ENCODE data around the gene KIF20A.
"Not testable (repeated sequence)": the region's sequence is repeated elsewhere in the genome, so short reads cannot be mapped to it uniquely, and the experiment has no call there.

The KIF20A gene

DNA sequence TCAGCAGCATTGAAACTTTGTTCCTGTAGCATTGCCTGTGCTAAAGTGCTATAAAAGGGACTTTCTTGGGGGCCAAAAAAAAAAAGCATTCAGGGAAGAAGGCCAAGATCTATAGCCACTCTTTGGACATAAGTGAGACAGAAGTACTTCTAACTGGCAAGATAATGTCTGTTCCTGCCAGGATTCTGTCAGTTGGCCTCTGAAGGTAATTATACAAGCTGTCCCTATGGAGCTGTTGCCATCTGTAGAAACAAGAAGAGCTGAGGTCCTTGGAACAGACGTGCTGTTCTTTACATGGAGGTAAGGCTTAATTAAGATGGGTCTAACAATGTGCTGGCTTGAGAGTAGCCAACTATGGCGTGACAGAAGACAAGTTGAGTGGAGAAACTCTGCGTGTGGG, 9.7 kb downstream of the KIF20A start:
- no peak for DNase-seq

DNA sequence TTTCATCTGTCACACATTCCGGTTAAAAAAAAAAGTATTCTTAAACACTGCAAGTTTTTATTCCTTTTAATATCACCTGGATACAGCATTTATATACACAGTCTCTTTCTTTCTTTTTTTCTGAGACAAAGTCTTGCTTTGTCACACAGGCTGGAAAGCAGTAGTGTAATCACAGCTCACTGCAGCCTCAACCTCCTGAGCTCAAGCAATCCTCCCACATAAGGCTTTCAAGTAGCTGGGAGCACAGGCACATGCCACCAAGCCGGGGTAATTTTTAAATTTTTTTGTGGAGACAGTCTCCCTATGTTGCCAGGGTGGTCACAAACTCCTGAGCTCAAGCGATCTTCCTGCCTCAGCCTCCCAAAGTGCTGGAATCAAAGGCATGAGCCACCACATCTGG, 13.9 kb downstream of the KIF20A start:
- DNase-seq: no peak

DNA sequence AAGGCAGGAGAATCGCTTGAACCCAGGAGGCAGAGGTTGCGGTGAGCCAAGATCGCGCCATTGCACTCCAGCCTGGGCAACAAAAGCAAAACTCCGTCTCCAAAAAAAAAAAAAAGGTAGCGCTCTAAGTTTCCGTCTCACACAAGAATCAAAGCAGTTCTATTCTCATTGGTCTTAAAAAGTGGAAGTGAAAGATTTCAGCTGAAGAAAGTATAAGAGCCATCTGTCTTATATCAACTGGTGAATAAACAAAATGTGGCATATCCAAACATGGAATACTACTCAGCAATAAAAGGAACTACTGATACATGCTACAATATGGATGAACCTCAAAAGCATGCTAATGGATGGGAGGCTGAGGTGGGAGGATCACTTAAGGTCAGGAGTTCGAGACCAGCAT, 14.9 kb downstream of the KIF20A start:
- not testable (repeated sequence) for DNase-seq

DNA sequence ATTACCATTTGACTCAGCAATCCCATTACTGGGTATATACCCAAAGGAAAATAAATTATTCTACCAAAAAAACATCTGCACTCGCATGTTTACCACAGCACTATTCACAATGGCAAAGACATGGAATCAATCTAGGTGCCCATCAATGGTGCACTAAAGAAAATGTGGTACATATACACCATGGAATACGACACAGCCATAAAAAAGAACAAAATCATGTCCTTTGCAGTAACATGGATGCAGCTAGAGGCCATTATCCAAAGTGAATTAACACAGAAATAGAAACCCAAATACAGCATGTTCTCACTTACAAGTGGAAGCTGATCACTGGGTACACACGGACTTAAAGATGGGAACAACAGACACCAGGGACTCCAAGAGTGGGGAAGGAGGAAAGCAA, 32.1 kb downstream of the KIF20A start:
- DNase-seq: no peak

DNA sequence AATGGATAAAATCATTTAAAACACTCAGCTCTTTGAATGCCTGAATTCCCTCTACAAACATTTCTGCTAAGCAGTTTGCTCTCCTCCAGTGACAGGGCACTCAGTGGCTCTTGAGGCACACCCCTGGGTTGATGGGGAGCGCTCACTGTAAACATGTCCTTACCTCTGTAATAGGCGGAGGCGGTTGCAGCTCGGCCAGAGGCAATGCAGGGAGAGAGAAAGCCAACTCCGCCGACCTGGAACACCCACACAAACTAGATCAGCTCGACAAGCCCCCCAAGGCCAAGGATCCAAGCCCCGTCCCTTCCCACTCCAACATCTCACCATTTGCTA, 33.9 kb downstream of the KIF20A start:
- no peak for DNase-seq

DNA sequence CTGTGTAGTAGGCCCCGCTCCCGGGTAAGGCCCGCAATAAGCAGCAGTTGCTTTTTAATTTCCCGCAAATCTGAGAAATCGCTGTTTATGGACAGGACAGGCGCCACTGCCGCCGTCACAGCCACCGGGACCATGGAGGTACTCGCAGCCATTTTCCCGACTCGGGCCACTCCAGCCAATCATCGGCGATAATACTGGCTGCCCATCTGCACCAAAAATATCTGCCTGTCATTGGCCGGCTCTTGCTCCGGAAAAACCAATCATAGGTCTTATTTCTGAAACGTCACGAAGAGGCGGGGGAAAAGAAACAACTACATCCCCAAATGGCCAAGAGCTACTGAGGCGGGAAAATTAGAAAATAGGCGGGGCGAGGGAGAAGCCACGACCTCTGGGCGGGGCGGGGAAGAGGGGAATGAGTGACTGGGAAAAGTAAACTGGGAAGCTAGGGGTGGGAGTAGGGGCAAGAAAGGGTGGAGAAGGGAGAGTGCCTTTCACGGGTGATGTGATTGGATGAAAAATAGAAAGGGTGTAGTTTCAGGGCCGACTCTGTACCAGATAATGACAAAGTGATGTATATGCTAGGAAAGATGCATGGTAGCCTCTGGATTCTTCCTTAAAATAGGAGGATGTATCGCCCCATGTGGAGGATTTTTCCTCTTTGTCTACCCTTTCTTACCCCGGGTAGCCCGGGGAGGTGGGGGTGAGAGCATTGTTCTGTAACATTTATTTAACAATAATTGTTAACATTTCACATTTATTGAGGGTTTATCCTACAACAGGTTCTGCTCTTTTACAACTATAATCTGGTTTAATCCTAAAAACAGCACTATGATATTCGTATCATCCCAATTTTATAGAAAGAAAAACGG, 34.5 kb downstream of the KIF20A start, which contains the start of gene CDC23:
Gene CDC23 (minus strand): TSS at position 163 of the 869 bp plus-strand sequence. CDS start 11 bp downstream, at position 152.
- DNase-seq: peak; percentile 96

DNA sequence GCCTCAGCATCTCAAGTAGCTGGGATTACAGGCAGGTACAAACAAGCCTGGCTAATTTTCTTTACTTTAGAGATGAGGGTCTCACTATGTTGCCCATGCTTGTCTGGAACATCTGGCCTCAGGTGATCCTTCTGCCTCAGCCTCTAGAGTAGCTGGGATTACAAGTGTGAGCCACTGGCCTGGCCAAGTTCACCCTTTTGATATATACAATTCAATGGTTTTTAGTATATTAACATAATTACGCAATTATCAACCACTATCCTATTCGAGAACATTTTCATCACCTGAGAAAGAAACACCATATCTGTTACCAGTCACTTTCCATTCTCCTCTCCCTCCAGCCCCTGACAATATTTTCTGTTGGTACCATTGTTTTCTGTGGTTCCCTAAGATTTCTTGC, 37.9 kb downstream of the KIF20A start:
- no peak for DNase-seq

DNA sequence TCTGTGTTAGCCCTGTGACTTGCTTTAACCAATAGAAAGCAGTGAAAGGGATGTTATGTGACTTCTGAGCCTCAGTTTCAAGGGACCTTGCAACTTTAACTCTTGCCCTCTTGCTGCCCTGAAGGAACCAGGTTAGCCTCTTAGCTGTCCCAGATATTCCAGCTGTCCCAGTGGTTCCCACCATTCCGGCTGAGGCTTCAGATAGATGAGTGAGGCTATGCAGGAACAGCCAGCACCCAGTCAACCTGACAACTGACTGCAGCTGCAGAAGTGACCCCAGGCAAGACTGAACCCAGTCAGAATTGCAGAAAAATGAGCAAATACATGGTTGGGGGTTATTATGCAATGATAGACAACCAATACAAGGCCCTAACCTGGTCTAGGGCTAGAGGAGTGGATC, 44.6 kb downstream of the KIF20A start:
- DNase-seq: no peak

DNA sequence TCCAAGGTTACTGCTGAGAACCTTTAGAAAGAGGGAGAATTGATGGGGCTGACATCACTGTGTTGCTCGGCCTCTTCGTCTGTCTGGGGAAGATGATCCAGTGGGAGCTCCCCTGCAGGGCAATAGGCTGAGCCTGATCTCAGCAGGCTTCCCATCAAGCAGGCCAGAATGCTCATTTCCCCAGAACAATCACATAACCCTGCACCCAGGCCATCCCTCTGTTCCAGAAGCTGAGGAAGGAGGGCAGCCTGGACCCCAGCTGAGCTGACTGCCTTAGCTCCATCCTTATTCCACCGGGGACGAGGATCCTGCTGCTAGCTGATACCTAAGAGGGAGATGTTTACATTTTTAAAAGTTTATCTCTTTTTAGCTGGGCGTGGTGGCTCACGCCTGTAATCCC, 45.8 kb downstream of the KIF20A start:
- no peak for DNase-seq

DNA sequence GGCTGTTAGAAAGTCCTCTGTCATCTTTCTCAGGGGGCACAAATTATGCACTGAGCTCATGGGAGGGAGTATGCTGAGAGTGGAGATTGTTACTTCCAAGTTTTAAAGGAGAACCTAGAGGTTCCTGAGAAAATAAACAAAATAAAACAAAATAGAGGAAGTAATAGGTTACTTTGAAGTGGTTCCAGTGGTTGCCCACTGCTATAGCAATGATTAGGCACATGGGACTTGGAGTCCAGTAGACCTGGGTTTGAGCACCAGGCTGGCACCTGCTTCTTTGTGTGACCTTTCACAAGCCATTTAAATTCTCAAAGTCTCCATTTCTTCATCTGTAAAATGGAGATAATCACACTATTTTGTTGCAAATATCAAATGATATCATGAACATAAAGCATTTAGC, 48.0 kb downstream of the KIF20A start:
- DNase-seq: no peak

DNA sequence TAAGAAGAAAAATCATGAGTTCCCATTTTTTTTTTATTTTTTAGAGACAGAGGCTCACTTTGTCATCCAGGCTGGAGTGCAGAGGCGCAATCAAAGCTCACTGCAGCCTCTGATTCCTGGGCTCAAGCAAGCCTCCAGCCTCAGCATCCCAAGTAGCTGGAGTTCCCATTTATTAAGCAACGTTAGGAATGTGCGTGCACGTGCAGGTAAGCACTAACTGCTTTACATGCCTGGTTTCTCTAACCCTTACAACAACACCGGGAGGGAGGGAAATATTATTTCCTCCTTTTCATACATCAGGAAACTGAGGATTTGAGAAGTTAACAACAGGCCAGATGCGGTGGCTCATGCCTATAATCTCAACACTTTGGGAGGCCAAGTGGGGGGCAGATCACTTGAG, 50.5 kb downstream of the KIF20A start:
- no peak for DNase-seq

DNA sequence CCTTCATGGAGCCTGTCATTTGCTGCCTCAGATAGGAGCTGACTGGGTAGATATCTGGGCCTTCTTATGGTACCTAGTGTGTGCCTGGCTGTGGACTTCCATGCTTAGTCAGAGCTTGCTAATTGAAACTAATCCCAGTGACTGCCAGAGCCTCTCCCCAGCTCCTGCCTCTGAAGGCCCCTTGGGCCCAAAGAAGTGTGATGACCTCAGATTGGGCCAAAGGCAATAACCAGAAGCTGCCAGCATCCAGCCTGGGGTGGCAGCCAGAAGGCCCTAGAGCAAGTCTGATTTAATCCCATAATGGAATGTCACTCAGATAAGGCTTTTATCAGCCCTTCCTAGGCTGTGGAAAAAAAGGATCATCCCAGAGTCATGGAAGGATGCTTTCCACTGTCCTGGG, 51.3 kb downstream of the KIF20A start:
- no peak for DNase-seq

DNA sequence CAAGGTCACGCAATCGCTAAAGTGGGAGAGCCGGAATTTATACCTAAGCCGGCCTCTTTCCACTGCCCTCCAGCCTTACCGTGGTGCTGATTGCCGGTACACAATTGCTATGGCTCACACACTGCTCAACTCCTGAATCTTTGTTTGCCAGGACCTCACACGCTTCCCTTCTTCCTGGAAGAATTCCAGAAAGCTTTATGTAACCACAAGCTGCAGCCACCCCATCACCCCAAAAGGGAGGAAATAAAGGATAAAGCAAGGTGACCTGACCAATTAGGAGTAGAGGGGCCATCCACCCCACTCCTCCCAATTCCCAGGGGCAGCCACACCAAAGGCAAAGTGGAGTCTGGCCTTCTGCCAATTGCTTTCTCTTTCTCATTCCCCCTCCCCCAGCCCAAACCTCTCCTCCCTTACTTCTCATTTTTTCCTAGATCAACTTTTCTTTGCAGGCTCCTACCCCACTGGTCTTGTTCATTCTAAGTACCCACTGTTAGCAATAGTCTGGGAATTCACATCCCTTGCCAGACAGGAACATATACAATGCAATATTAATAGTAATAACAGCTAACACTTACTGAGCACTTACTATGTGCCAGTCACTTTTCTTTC, 52.2 kb downstream of the KIF20A start:
- DNase-seq: no peak

DNA sequence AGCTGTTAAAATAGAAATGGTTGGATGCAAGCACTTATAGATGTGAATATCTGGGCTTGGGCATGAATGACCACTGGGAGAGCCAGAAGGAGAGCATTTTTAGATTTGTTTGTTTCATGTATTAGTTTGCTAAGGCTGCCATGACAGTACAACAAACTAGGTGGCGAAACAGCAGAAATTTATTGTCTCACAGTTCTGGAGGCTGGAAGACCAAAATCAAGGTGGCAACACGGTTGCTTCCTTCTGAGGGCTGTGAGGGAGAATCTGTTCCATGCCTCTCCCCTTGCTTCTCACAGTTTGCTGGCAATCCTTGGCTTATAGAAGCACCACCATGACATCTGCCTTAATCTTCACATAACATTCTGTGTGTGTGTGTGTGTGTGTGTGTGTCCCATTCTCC, 54.4 kb downstream of the KIF20A start:
- DNase-seq: no peak

DNA sequence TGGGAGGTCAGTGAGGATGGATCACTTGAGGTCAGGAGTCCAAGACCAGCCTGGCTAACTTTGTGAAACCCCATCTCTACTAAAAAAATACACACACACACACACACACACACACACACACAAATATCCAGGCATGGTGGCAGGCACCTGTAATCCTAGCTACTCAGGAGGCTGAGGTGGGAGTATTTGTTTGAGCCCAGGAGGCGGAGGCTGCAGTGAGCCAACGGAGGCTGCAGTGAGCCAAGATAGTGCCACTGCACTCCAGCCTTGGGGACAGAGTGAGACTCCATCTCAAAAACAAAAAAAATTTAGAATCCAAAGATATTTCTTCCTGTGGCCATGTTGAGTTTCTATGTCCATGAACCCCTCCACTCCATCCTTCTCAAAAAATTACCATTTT, 55.7 kb downstream of the KIF20A start:
- no peak for DNase-seq
